GM21529 (cell line): ENCODE data around the gene TCP1.
"Not testable (repeated sequence)": the region's sequence is repeated elsewhere in the genome, so short reads cannot be mapped to it uniquely, and the experiment has no call there.

Experiments
- ATAC-seq: cut with Tn5 transposase; IDR thresholded peaks from one replicate; pipeline ENCODE4 v1.9.1; 2021; ENCODE audit not compliant: unreplicated experiment

TCP1 gene

GRCh38 chr6:159745081-159745480, 44.3 kb downstream of the TCP1 start:
- no peak for ATAC-seq

DNA sequence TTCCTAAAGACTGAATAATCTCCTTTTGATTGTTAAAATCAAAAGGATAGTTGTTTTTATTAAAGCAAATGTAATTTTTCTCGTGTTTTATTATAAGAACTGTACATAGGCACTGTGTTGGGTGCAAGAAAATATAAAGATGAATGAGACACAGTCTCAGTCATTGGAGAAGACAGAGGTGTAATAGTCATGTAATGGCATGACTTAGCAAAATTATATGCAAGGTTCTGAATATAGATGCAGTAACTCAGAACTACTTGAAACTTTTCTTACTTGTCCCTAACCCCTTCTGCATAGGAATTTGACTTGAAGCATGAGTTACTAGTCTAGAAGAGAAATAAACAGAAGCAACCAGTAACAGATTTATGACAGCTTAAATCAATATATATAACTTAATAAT, 47.2 kb downstream of the TCP1 start:
- ATAC-seq = no peak

DNA sequence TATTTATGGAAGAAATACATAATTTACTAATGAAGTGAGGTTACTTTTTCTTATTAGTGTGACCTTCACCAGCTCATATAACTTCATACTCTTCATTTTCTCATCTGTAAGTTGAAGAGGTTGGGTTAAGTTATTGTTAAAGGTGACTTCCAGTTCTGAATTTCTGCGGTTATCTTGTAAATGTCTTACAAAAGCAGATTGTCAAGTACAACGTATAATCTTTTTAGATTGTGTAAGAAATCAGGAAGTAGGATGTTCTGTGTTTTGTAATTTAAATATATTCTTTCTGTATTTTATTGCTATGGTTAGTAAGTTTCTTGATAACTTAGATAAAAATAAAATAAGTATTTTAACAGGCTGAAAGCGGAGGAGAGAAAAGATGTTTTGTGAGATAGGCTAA, 50.1 kb downstream of the TCP1 start:
- no peak for ATAC-seq

- no peak for ATAC-seq
Measured at GRCh38 chr6:159736908-159737307, 52.5 kb downstream of the TCP1 start.

GRCh38 chr6:159733395-159733794, 56.0 kb downstream of the TCP1 start:
- not testable (repeated sequence) for ATAC-seq

- ATAC-seq = not testable (repeated sequence)
Measured at GRCh38 chr6:159732550-159732949, 56.9 kb downstream of the TCP1 start.

DNA sequence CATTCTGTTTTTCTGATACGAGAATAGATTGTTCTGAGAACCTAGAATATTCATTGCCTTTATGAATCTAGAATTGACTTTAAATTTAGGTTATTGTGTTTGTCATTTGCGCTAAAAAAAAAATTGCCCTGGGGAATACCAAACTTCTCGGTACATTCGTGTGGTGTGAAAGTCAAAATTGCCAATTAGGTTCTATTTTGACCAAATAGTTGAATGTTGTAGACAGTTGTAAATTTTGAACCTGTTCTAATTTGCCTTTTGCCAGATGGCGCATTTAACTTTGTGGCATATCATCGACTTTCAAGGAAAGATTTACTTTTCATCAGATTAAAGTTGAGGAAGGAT, 59.1 kb downstream of the TCP1 start:
- no peak for ATAC-seq

DNA sequence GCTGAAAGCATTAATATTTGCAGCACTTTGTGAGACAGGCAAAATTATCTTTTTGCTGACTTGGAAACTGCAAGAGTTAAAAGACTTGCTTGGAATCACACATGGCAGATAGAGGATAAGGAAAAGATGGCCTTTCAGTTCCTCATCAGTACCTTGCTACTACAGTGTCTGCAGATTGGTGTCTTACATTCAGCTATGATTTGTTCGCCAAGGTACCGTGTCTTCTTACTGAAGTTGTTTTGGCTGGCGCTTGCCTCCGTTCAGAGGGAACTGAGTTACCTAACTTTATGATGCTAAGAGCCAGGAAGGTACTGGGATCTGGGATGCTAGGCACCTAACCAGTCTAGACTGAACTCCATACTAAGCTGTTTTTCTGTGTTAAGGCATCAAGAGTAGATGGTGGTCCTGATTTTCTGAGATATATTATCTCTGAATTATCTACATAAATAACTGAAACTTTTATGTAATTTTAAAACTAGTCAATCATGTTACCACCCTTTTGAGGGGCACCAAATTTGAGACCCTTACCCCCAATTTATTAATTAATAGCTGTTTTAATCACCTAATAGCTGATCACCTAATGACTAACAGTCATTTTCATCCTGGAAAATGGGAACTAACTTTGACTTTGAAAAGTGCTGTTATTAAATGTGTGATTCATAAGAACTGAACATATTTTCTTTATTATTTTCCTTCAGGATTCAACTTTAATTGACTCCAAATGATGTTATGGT, 59.6 kb downstream of the TCP1 start:
- peak; percentile 24 for ATAC-seq

DNA sequence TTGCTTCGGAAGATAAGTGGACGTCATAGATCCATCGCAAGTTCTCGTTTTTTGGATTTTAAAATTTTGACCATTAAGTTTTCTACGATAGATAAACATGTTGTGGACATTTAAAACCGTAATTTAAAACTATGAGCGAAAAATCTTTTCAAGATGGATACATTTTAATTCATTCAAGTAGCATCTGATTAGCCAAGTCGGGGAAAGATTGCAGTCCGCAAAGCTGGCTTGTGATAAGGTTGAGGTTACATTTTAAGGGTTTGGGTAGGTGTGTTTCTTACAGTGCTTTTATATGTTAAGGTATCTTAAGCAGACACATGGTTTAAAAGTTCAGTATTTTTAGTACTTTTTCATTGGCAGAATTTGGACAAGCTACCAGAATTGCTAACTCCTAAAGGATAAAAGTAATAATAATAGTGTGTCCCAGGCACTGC, 60.9 kb downstream of the TCP1 start:
- no peak for ATAC-seq
